ENCODE results near the gene NFU1.

GRCh38 chr2:69353360-69353759 lies 83.9 kb downstream of the NFU1 start:
- TF ChIP-seq CTCF (IDR thresholded peaks at IDR 0.05; ENCODE audit: low read depth, low read length) (no peak), EZH2phosphoT487 (IDR thresholded peaks at IDR 0.05; ENCODE audit: low read depth) (no peak)

All from OCI-LY3 (cell line).